Endothelial cell of umbilical vein (primary cell): ENCODE measurements around the gene DUSP8. TPM values are rescaled to one million over a fixed set of nuclear protein-coding genes. Genes with fewer than 3 reads are reported as not detected.

Experiments used
- BruUV-seq: library from RNA; stranded (reverse); fragments of 400-500 nt; replicated peaks from 2 replicates; lab custom pipeline; 2021; lab: Mats Ljungman, UMichigan
- CTCF ChIA-PET: fragments of 300-600, 350-600 bp; sonication (Branson Sonifier 250); formaldehyde crosslinking; loops from one replicate; lab custom pipeline; 2021; ENCODE audit warnings: antibody characterized with exemption, inconsistent platforms; lab: Charles Lee
- POLR2A ChIA-PET: fragments of 300-600, 350-600 bp; sonication (Branson Sonifier 250); formaldehyde crosslinking; loops from one replicate; lab custom pipeline; 2021; ENCODE audit warnings: antibody characterized with exemption, inconsistent platforms; lab: Charles Lee
- DNase-seq: peaks from one replicate; pipeline ENCODE4 v3.0.0-alpha.2; 2011; ENCODE audit warnings: low read depth, low spot score
- FAIRE-seq: peaks from 2 replicates; lab custom pipeline; 2011; peaks lifted over from hg19 to GRCh38; lab: Jason Lieb, UNC
- H2AFZ ChIP-seq: 2 replicates; pipeline ENCODE4 v1.6.0; 2012; ENCODE audit warnings: low read depth, low read length, control low read depth, inconsistent platforms
- H3K27ac ChIP-seq: 2 replicates; pipeline ENCODE4 v1.5.1; 2011; ENCODE audit warnings: low read depth, mild to moderate bottlenecking, control low read depth, low read length, moderate library complexity; ENCODE audit not compliant: insufficient read depth
- H3K27me3 ChIP-seq, 2 experiments: 2 replicates each; pipeline versions ENCODE4 v1.6.0 to v1.6.1; 2011; ENCODE audit warnings: low read length in 2 of 2, mixed read lengths in 1 of 2; ENCODE audit not compliant: control insufficient read depth in 2 of 2, insufficient read depth in 2 of 2
- H3K36me3 ChIP-seq, 2 experiments: 2 replicates in 1 of 2; 3 replicates in 1 of 2; pipeline ENCODE4 v1.5.1; 2011; ENCODE audit warnings: low read length in 2 of 2, mild to moderate bottlenecking in 1 of 2, moderate library complexity in 1 of 2; ENCODE audit not compliant: control insufficient read depth in 2 of 2, insufficient read depth in 2 of 2; ENCODE audit errors: extremely low read depth in 1 of 2
- H3K4me1 ChIP-seq: 3 replicates; pipeline ENCODE4 v1.5.1; 2011; ENCODE audit warnings: mild to moderate bottlenecking, low read length; ENCODE audit not compliant: control insufficient read depth, insufficient read depth; ENCODE audit errors: extremely low read depth
- H3K4me2 ChIP-seq: 2 replicates; pipeline ENCODE4 v1.6.1; 2011; ENCODE audit warnings: low read length, control low read depth, mixed read lengths; ENCODE audit not compliant: insufficient read depth
- H3K4me3 ChIP-seq, 3 experiments: fragments of 200-600 bp in 1 of 3; sonication (generic), shearing (Covaris generic) in 1 of 3; replicated peaks in 1 of 3; 2 replicates each; pipeline ENCODE4 v1.5.1; 2011 to 2016; ENCODE audit warnings: control low read depth in 3 of 3, low read length in 3 of 3, mild to moderate bottlenecking in 2 of 3, inconsistent platforms in 1 of 3, low read depth in 1 of 3, moderate library complexity in 1 of 3; ENCODE audit not compliant: insufficient read depth in 1 of 3
- H3K79me2 ChIP-seq: 2 replicates; pipeline ENCODE4 v1.6.0; 2012; ENCODE audit warnings: low read length, inconsistent platforms; ENCODE audit not compliant: control insufficient read depth, insufficient read depth
- H3K9ac ChIP-seq: replicated peaks from 2 replicates; pipeline ENCODE3; 2011; ENCODE audit warnings: low read length, control low read depth; ENCODE audit not compliant: insufficient read depth; ENCODE audit errors: extremely low read depth
- H3K9me1 ChIP-seq: replicated peaks from 3 replicates; pipeline ENCODE4 v1.6.0; 2011; ENCODE audit warnings: mild to moderate bottlenecking, low read length; ENCODE audit not compliant: control insufficient read depth, insufficient read depth; ENCODE audit errors: extremely low read depth
- H3K9me3 ChIP-seq: replicated peaks from 2 replicates; pipeline ENCODE4 v1.5.1; 2012; ENCODE audit warnings: low read length, inconsistent platforms; ENCODE audit not compliant: control insufficient read depth, insufficient read depth
- H4K20me1 ChIP-seq: replicated peaks from 2 replicates; pipeline ENCODE3; 2011; ENCODE audit warnings: mild to moderate bottlenecking, low read length; ENCODE audit not compliant: control insufficient read depth, insufficient read depth; ENCODE audit errors: extremely low read depth
- FOS ChIP-seq: IDR thresholded peaks from 2 replicates; pipeline ENCODE4 v1.6.1; 2011; ENCODE audit warnings: mild to moderate bottlenecking, low read length, moderate library complexity, borderline replicate concordance; ENCODE audit not compliant: insufficient read depth
- JUN ChIP-seq: IDR thresholded peaks from 2 replicates; pipeline ENCODE4 v1.6.1; 2011; ENCODE audit warnings: borderline replicate concordance, low read depth; ENCODE audit not compliant: insufficient read length, insufficient read depth
- MAX ChIP-seq: IDR thresholded peaks from 2 replicates; pipeline ENCODE4 v1.6.1; 2011; ENCODE audit not compliant: insufficient read depth, insufficient read length
- MYC ChIP-seq: IDR thresholded peaks from one replicate; pipeline ENCODE4 v1.6.1; 2011; ENCODE audit warnings: mild to moderate bottlenecking, low read depth, low read length
- dilution Hi-C: fragments of 300-500 bp; cut with MboI; formaldehyde crosslinking; loops from one replicate; pipeline ENCODE4 v1.15.0; 2019; ENCODE audit warnings: low sequenced_read_pairs; ENCODE audit not compliant: extremely low pct_ligation_motif_present
- intact Hi-C: fragments of 100-400 bp; cut with micrococcal nuclease; formaldehyde crosslinking; loops from one replicate; pipeline ENCODE4 v1.10.0; 2022
- polyA plus RNA-seq, 4 experiments: library from polyadenylated mRNA; depleted of rRNA in 3 of 4; stranded (reverse) in 3 of 4; unstranded in 1 of 4; fragments of >200 nt; gene quantifications; 2 replicates each; pipeline versions ENCODE4 v1.2.1 to v1.2.3, GENCODE V29; 2011 to 2012; ENCODE audit warnings: missing spikeins in 1 of 4
- total RNA-seq: library from RNA; stranded (reverse); gene quantifications from 2 replicates; pipeline ENCODE4 v1.2.3, GENCODE V29; 2021

The DUSP8 gene
- total and polyA plus RNA-seq, 2 donors (not counting 3 experiments of a cell fraction or from before 2014, with no cell fraction given): 4.6 to 5.9 TPM

- Histone ChIP-seq H3K9me3 (no peaks in the 10 kb centered on the region), H4K20me1 (no peaks in the 10 kb centered on the region), H3K27ac (no peak overlapping the region), H3K4me2 (no peak overlapping the region), H3K36me3 (peaks cover 0 to 3% of the 10 kb centered on the region in 2 experiments), H3K4me3 (no peak overlapping the region), H3K9ac (no peak overlapping the region), H2AFZ (no peak overlapping the region), H3K27me3 (no peaks in the 10 kb centered on the region), H3K9me1 (no peaks in the 10 kb centered on the region), H3K4me1 (no peaks in the 10 kb centered on the region), H3K79me2 (no peaks in the 10 kb centered on the region)
- intact Hi-C loops: no loop called here
- TF ChIP-seq MYC (no peak), MAX (no peak), JUN (no peak), FOS (no peak)
- dilution Hi-C loops: no loop called here
- DNase-seq (no peak), FAIRE-seq (no peak)
- ChIA-PET POLR2A (no interaction called here), CTCF (interaction anchor here (0.8 to 3.9 kb wide), 9 partner anchors 10 to 93 kb away, joined by 3 to 32 read pairs (median 10); no protein-coding TSS in a partner anchor)
- BruUV-seq: no TSS peak
These were observed 12.7 kb downstream of the DUSP8 start for GRCh38 chr11:1559111-1559951.

- DNase-seq (no peak), FAIRE-seq (no peak)
- Histone ChIP-seq H4K20me1 (no peaks in the 10 kb centered on the region), H3K79me2 (no peaks in the 10 kb centered on the region), H3K27ac (no peak overlapping the region), H3K4me2 (no peak overlapping the region), H3K4me3 (no peak overlapping the region), H3K9me1 (no peaks in the 10 kb centered on the region), H3K27me3 (no peaks in the 10 kb centered on the region), H2AFZ (no peak overlapping the region), H3K9me3 (no peaks in the 10 kb centered on the region), H3K36me3 (peaks cover 0 to 3% of the 10 kb centered on the region in 2 experiments), H3K4me1 (no peaks in the 10 kb centered on the region), H3K9ac (no peak overlapping the region)
- TF ChIP-seq JUN (no peak), MYC (no peak)
- dilution Hi-C loops (no loop called here), intact Hi-C loops (no loop called here)
- CTCF ChIA-PET: interaction anchor here (1.2 to 3.9 kb wide), 7 partner anchors 10 to 94 kb away, joined by 3 to 32 read pairs (median 10); no protein-coding TSS in a partner anchor
- POLR2A ChIA-PET: no interaction called here
- BruUV-seq: no TSS peak
These were observed 13.3 kb downstream of the DUSP8 start for GRCh38 chr11:1558775-1559110.
